HG02759 (cell line): ENCODE measurements around the gene CYB561D1.

Experiments used
- ATAC-seq: cut with Tn5 transposase; IDR thresholded peaks from one replicate; pipeline ENCODE4 v1.9.1; 2021; ENCODE audit warnings: mild to moderate bottlenecking, moderate library complexity; ENCODE audit not compliant: unreplicated experiment

CYB561D1 gene

GRCh38 chr1:109527846-109528695 is 34.2 kb downstream of the CYB561D1 start:
- no peak for ATAC-seq

DNA sequence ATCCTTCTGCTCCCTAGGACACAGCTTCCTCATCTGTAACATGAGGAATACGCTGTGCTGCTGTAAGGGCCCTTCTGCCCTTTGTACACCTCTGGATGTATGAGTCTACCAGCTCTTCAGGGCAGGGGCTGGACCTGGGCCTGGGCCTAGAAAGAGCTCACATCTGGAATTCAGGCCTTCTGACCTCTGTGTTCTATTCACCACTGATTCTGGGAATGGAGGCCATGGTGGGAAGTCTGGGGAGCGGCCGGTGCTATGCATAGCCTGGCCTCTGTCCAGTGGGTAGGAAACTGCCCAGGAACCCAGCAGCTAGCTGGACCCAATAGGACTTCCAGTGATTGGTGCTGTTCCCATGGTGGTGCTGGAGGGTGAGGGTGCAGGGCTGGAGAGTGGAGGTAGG is 34.8 kb downstream of the CYB561D1 start:
- no peak for ATAC-seq

GRCh38 chr1:109529881-109530456 is 36.1 kb downstream of the CYB561D1 start:
- ATAC-seq = no peak

- no peak for ATAC-seq
Observed at GRCh38 chr1:109530457-109531087, 36.7 kb downstream of the CYB561D1 start.

- ATAC-seq = no peak
Observed at GRCh38 chr1:109531380-109531779, 37.5 kb downstream of the CYB561D1 start.

DNA sequence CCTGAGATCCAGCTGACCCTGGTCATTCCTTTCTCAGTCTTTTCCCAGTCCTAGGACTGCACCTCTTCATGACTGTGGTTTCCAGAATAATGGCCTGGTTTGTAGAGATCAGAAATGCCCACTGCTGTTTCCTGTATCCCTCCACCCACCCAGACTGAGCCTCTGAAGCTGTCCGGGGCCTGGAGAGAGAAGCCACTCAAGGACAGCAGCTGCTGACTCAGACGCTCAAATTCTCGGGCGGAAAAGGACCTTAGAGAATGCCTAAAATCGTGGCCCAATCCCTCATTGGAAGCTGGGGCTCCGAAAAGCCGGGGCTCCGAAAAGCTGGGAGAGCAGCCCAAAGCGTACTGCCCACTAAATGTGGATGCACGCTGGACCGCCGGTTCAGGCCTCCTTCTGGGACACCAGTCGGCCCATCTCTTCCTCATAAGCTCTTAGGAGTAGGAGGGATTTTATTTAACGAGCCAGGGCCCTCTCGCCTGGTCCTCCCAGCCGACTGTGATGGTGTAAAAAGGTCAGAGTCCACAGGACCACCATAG is 38.0 kb downstream of the CYB561D1 start:
- no peak for ATAC-seq

DNA sequence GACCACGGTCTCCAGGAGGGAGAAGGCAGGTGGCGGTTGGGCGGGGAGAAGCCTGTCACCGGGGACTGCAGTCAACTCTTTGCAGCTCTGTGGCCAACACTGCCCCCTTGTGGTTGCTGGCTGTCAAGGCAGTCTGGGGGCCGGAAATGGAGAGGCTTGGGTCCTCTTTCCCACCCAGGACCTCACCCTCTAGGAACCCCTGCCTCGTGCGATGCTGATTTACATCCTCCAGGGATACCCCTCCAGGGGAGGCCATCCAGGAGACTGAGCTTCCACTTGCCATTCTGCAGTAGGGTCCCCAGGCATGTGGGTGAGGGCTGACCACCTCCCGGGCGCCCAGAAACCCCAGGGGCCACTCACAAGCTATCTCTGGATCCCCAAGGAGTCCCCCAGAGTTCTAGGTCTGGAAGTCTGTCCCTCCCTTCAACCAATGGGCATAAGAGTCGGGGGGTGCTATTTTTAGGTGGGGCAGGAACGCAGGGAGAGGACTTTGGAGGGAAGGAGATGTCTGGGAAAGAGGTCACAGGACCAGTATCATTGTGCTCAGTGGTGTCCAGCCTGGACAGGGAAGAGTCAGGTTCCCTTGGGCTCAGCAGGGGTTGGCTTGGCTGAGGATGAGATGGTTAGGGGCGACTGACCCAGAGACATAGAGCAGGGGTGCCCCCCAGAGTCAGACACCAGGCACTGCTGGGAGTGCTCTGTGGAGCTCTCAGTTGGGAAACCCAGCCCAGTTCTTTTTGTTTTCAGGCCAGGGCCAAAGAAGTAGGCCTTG is 38.7 kb downstream of the CYB561D1 start:
- ATAC-seq = peak; percentile 75

DNA sequence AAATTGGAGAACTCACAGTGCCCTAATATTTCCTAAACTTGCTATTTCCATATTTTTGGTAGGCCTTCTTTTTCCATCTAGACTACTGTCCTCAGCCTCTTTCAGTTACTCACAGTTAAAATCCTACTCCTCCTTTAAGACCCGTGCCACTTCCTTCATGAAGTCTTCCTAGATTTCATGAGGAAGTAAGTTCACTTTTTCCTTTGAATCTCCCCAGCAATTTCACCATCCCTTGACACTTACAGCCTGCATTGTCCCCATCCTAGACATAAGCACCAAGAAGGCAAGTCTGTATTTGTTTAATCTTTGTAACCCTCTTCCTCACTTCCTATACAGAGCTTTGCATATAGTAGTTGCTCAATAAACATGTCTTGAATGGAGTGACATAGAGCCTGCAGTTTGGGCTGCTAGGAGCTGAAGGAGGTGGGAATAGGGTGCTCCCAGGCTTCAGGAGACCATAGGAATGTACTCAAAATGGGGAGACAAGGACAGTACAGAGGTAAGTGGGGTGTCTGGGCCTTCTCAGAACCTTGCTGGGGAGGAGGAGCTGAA is 40.5 kb downstream of the CYB561D1 start:
- ATAC-seq = no peak

- no peak for ATAC-seq
Observed at GRCh38 chr1:109535481-109535880, 41.6 kb downstream of the CYB561D1 start.

DNA sequence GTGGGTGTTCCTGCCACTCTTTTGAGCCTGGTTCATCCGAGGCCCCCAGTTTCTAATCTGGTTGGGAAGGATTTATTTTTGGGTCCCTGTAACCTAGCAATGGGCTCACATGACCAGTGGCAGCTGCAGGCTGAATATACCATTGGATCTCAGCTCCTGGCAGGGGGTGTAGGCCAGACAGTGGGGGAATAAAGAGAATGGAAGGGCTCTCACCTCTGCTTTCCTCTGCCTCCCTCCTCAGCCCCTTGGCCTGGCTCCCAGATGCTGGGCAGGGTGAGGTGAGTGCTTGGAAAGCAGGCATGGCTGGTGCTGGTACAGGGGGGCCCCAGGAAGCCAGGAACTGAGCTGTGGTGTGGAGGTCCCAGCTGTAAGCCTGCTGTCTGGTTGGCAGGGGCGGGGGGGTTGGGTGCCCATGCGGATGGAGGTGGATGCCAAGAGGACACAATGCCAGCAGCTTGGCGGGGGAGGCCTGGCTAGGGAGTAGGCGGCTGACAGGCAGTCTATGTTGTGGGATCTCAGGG is 42.1 kb downstream of the CYB561D1 start:
- ATAC-seq = no peak

DNA sequence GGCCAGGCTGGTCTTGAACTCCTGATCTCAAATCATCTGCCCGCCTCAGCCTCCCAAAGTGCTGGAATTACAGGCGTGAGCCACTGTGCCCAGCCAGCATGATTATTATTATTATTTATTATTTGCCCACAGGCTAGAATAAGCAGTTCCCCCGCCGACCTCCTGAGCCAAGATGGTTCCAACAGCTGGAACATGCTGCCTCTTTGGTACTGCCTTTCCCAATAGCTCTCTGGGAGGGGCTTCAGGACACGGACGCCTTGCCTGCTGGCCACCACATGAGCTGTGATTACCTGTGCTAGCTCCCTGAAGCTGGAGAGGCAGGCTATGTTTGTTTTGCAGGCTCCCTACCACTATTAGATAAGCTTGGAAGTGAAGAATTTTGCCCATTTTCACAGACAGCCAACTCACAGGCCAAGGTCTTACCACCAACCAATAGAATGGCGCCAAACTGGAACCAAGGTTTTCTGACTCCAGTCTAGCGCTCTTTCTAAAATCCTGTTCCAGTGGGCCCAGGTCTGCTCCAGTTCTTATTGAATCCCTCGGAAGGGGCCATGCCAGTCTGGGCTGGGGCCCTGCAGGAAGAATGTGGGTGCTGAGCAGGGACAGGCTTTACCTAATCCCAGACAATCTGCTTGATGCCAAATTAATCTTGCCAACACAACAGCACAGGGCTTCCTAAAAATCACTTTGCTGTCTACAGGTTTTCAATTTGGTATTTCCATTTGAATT is 43.7 kb downstream of the CYB561D1 start:
- ATAC-seq = no peak

- ATAC-seq = no peak
Observed at GRCh38 chr1:109538827-109539555, 45.1 kb downstream of the CYB561D1 start.

- ATAC-seq = no peak
Observed at GRCh38 chr1:109539676-109540075, 45.8 kb downstream of the CYB561D1 start, which contains the start of gene GPR61. TSS of gene GPR61 (plus strand) at chr1:109539872. CDS start at chr1:109543023, 3,151 bp downstream.

GRCh38 chr1:109541102-109541501 is 47.2 kb downstream of the CYB561D1 start:
- no peak for ATAC-seq

GRCh38 chr1:109542657-109543056 is 48.8 kb downstream of the CYB561D1 start:
- ATAC-seq = no peak

GRCh38 chr1:109543283-109543987 is 49.5 kb downstream of the CYB561D1 start:
- no peak for ATAC-seq

GRCh38 chr1:109543988-109544735 is 50.3 kb downstream of the CYB561D1 start:
- ATAC-seq = no peak
